H9 (cell line): Measurements from ENCODE around the gene SPPL3. TPM values are rescaled to one million over a fixed set of nuclear protein-coding genes. Genes with fewer than 3 reads are reported as not detected.
A peak's percentile ranks its signal among the peaks of the same experiment; 100 is the strongest.

Experiments used
- DNase-seq: peaks from one replicate; pipeline ENCODE4 v3.0.0-alpha.2; 2017
- H2AFZ ChIP-seq: one replicate; pipeline ENCODE4 v1.6.1; 2013; ENCODE audit warnings: mild to moderate bottlenecking, low read length, control low read depth, moderate library complexity
- H2AK5ac ChIP-seq: 2 replicates; pipeline ENCODE4 v1.6.1; 2013; ENCODE audit warnings: low read length, control low read depth, mixed read lengths; ENCODE audit not compliant: insufficient read length
- H2BK120ac ChIP-seq: one replicate; pipeline ENCODE4 v1.6.1; 2013; ENCODE audit warnings: low read depth, mild to moderate bottlenecking, low read length, control low read depth, inconsistent platforms; ENCODE audit not compliant: poor library complexity, severe bottlenecking
- H2BK12ac ChIP-seq: 2 replicates; pipeline ENCODE4 v1.6.1; 2013; ENCODE audit warnings: low read length, control low read depth, mixed read lengths, low read depth; ENCODE audit not compliant: insufficient read length
- H2BK15ac ChIP-seq: 2 replicates; pipeline ENCODE4 v1.6.1; 2013; ENCODE audit warnings: low read depth, low read length, control low read depth
- H2BK20ac ChIP-seq: one replicate; pipeline ENCODE4 v1.6.1; 2013; ENCODE audit warnings: low read depth, mild to moderate bottlenecking, low read length, control low read depth, inconsistent platforms; ENCODE audit not compliant: poor library complexity, severe bottlenecking
- H2BK5ac ChIP-seq: 2 replicates; pipeline ENCODE4 v1.6.1; 2013; ENCODE audit warnings: low read length, control low read depth, mixed read lengths; ENCODE audit not compliant: insufficient read length
- H3K14ac ChIP-seq: 2 replicates; pipeline ENCODE4 v1.6.1; 2013; ENCODE audit warnings: low read length, control low read depth; ENCODE audit not compliant: insufficient read depth
- H3K18ac ChIP-seq: 2 replicates; pipeline ENCODE4 v1.6.1; 2013; ENCODE audit warnings: low read depth, mild to moderate bottlenecking, mixed read lengths, low read length, control low read depth; ENCODE audit not compliant: insufficient read length
- H3K23ac ChIP-seq: 2 replicates; pipeline ENCODE4 v1.6.1; 2013; ENCODE audit warnings: low read length, control low read depth, mixed read lengths, low read depth; ENCODE audit not compliant: insufficient read length
- H3K23me2 ChIP-seq: 2 replicates; pipeline ENCODE4 v1.6.1; 2013; ENCODE audit warnings: low read depth, mild to moderate bottlenecking, mixed read lengths, low read length, control low read depth; ENCODE audit not compliant: insufficient read length, poor library complexity, severe bottlenecking
- H3K27ac ChIP-seq: 2 replicates; pipeline ENCODE4 v1.5.1; 2013; ENCODE audit warnings: low read length, control low read depth, mixed read lengths, low read depth; ENCODE audit not compliant: insufficient read length
- H3K27me3 ChIP-seq: 2 replicates; pipeline ENCODE4 v1.6.1; 2013; ENCODE audit warnings: low read length, control low read depth, inconsistent platforms; ENCODE audit not compliant: insufficient read depth
- H3K4ac ChIP-seq: 2 replicates; pipeline ENCODE4 v1.6.1; 2013; ENCODE audit warnings: low read depth, mild to moderate bottlenecking, control low read depth, inconsistent platforms, low read length, moderate library complexity
- H3K4me1 ChIP-seq: 2 replicates; pipeline ENCODE4 v1.6.1; 2013; ENCODE audit warnings: low read length, control low read depth, inconsistent platforms; ENCODE audit not compliant: insufficient read depth
- H3K4me2 ChIP-seq: 2 replicates; pipeline ENCODE4 v1.6.1; 2013; ENCODE audit warnings: low read length, control low read depth, mixed read lengths; ENCODE audit not compliant: insufficient read length, insufficient read depth
- H3K56ac ChIP-seq: 2 replicates; pipeline ENCODE4 v1.6.1; 2013; ENCODE audit warnings: low read depth, mild to moderate bottlenecking, mixed read lengths, low read length, control low read depth; ENCODE audit not compliant: insufficient read length
- H3K79me1 ChIP-seq: 2 replicates; pipeline ENCODE4 v1.6.1; 2013; ENCODE audit warnings: low read depth, mild to moderate bottlenecking, moderate library complexity, low read length, control low read depth, inconsistent platforms; ENCODE audit not compliant: insufficient read depth, poor library complexity, severe bottlenecking
- H3K79me2 ChIP-seq: 2 replicates; pipeline ENCODE4 v1.6.1; 2013; ENCODE audit warnings: low read length, control low read depth, inconsistent platforms; ENCODE audit not compliant: insufficient read depth
- H3K9ac ChIP-seq: 2 replicates; pipeline ENCODE4 v1.6.1; 2013; ENCODE audit warnings: low read length, control low read depth, mixed read lengths; ENCODE audit not compliant: insufficient read length; ENCODE audit errors: extremely low read depth
- H3K9me3 ChIP-seq: one replicate; pipeline ENCODE4 v1.6.1; 2013; ENCODE audit warnings: low read depth, low read length, inconsistent platforms; ENCODE audit not compliant: control insufficient read depth
- H3T11ph ChIP-seq: one replicate; pipeline ENCODE4 v1.6.1; 2013; ENCODE audit warnings: mild to moderate bottlenecking, low read length, control low read depth, inconsistent platforms
- H4K20me1 ChIP-seq: one replicate; pipeline ENCODE4 v1.6.1; 2013; ENCODE audit not compliant: control insufficient read depth, insufficient read length, insufficient read depth
- H4K5ac ChIP-seq: 2 replicates; pipeline ENCODE4 v1.6.1; 2013; ENCODE audit warnings: low read depth, mild to moderate bottlenecking, mixed read lengths, low read length, control low read depth; ENCODE audit not compliant: insufficient read length
- H4K8ac ChIP-seq: replicated peaks from 2 replicates; pipeline ENCODE4 v1.6.1; 2013; ENCODE audit warnings: low read length, control low read depth, mixed read lengths, low read depth; ENCODE audit not compliant: insufficient read length
- H4K91ac ChIP-seq: 2 replicates; pipeline ENCODE4 v1.6.1; 2013; ENCODE audit warnings: low read depth, mild to moderate bottlenecking, moderate library complexity, mixed read lengths, low read length, control low read depth; ENCODE audit not compliant: insufficient read length
- H3K27ac Mint-ChIP-seq, 3 experiments: 2 replicates in 2 of 3; 3 replicates in 1 of 3; pipeline ENCODE4 v1.8.0; 2020 to 2021; ENCODE audit warnings: mixed read lengths in 3 of 3, mild to moderate bottlenecking in 1 of 3, moderate library complexity in 1 of 3
- H3K27me3 Mint-ChIP-seq: 2 replicates; pipeline ENCODE4 v1.8.0; 2021; ENCODE audit warnings: low read depth, mild to moderate bottlenecking, moderate library complexity, mixed read lengths
- H3K36me3 Mint-ChIP-seq, 3 experiments: 2 replicates in 2 of 3; 3 replicates in 1 of 3; pipeline ENCODE4 v1.8.0; 2020 to 2021; ENCODE audit warnings: low read depth in 3 of 3, mixed read lengths in 3 of 3; ENCODE audit not compliant: insufficient read depth in 1 of 3
- H3K4me1 Mint-ChIP-seq, 2 experiments: 2 replicates each; pipeline ENCODE4 v1.8.0; 2020; ENCODE audit warnings: mixed read lengths in 2 of 2
- H3K4me3 Mint-ChIP-seq, 2 experiments: 2 replicates in 1 of 2; 3 replicates in 1 of 2; pipeline ENCODE4 v1.8.0; 2020 to 2021; ENCODE audit warnings: mild to moderate bottlenecking in 2 of 2, mixed read lengths in 2 of 2, moderate library complexity in 1 of 2
- H3K9me3 Mint-ChIP-seq, 2 experiments: 2 replicates in 1 of 2; 3 replicates in 1 of 2; pipeline ENCODE4 v1.8.0; 2020; ENCODE audit warnings: mild to moderate bottlenecking in 2 of 2, mixed read lengths in 2 of 2, moderate library complexity in 1 of 2
- WGBS: extraction: QIAGEN DNeasy Blood & Tissue Kit; methylation state at CpG from one replicate; pipeline ENCODE4 v1.1.7; 2013; ENCODE audit warnings: missing lambda C conversion rate, low lambda C conversion rate, mixed read lengths; ENCODE audit not compliant: insufficient read length; ENCODE audit errors: extremely low coverage; 5-methylcytosine and 5-hydroxymethylcytosine counted together
- total RNA-seq: library from RNA; stranded (reverse); gene quantifications from 2 replicates; pipeline ENCODE4 v1.2.1, GENCODE V29; 2021
- TF ChIP-seq, protein P1 (sequence below): fragments of 200-600 bp; sonication (generic); conservative IDR thresholded peaks from 3 replicates; pipeline ENCODE4 v1.8.0; 2021; ENCODE audit warnings: antibody characterized with exemption, mild to moderate bottlenecking

SPPL3 gene
- total RNA-seq, 1 experiment from 2014 or later = 46.3 TPM

GRCh38 chr12:120791669-120792176 lies 112.4 kb downstream of the SPPL3 start:
- no peaks in the 10 kb centered on the region for H3K4me1 ChIP-seq
- no peaks in the 10 kb centered on the region for H4K20me1 ChIP-seq
- H3K27me3 Mint-ChIP-seq = no peaks in the 10 kb centered on the region
- H3K18ac ChIP-seq = no peak overlapping the region
- no peak overlapping the region for H2BK120ac ChIP-seq
- no peak overlapping the region for H2BK15ac ChIP-seq
- H3K56ac ChIP-seq = no peak overlapping the region
- H2BK20ac ChIP-seq = no peak overlapping the region
- H3K9me3 Mint-ChIP-seq = peaks cover 13 to 16% of the 10 kb centered on the region in 2 experiments
- H3K27ac ChIP-seq = no peak overlapping the region
- no peak overlapping the region for H3K4ac ChIP-seq
- TF ChIP-seq, protein P1, sequence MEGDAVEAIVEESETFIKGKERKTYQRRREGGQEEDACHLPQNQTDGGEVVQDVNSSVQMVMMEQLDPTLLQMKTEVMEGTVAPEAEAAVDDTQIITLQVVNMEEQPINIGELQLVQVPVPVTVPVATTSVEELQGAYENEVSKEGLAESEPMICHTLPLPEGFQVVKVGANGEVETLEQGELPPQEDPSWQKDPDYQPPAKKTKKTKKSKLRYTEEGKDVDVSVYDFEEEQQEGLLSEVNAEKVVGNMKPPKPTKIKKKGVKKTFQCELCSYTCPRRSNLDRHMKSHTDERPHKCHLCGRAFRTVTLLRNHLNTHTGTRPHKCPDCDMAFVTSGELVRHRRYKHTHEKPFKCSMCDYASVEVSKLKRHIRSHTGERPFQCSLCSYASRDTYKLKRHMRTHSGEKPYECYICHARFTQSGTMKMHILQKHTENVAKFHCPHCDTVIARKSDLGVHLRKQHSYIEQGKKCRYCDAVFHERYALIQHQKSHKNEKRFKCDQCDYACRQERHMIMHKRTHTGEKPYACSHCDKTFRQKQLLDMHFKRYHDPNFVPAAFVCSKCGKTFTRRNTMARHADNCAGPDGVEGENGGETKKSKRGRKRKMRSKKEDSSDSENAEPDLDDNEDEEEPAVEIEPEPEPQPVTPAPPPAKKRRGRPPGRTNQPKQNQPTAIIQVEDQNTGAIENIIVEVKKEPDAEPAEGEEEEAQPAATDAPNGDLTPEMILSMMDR = no peak
- no peak overlapping the region for H3K23ac ChIP-seq
- no peak overlapping the region for H3K4me2 ChIP-seq
- peaks cover 16 to 21% (median 18%) of the 10 kb centered on the region in 3 experiments for H3K36me3 Mint-ChIP-seq
- H2AFZ ChIP-seq = no peak overlapping the region
- H3K79me2 ChIP-seq = no peaks in the 10 kb centered on the region
- H3K4me3 Mint-ChIP-seq = no peak overlapping the region
- no peaks in the 10 kb centered on the region for H3K27me3 ChIP-seq
- no peak overlapping the region for H3T11ph ChIP-seq
- H3K9me3 ChIP-seq = no peaks in the 10 kb centered on the region
- H4K8ac ChIP-seq = no peak overlapping the region
- no peaks in the 10 kb centered on the region for H3K79me1 ChIP-seq
- no CpG with 5 or more reads among the region's 2 CpGs for WGBS
- H3K27ac Mint-ChIP-seq = peak overlapping the region in 1 of 3 experiments; percentile 59; a peak in 1 of 7 replicates
- H3K9ac ChIP-seq = no peak overlapping the region
- no peak overlapping the region for H2BK12ac ChIP-seq
- H2AK5ac ChIP-seq = no peak overlapping the region
- H4K5ac ChIP-seq = no peak overlapping the region
- H3K23me2 ChIP-seq = no peaks in the 10 kb centered on the region
- DNase-seq = no peak
- H4K91ac ChIP-seq = no peak overlapping the region
- H3K14ac ChIP-seq = no peak overlapping the region
- H2BK5ac ChIP-seq = no peak overlapping the region
- no peaks in the 10 kb centered on the region for H3K4me1 Mint-ChIP-seq
